Testis (tissue), 2 donors: Measurements from ENCODE around the gene REXO5.

ENCODE experiments used
- POLR2A ChIP-seq: fragments of 450-650 bp; IDR thresholded peaks from one replicate; pipeline ENCODE4 v1.6.1; 2017; ENCODE audit warnings: antibody characterized with exemption, mild to moderate bottlenecking, moderate library complexity
- TF ChIP-seq, protein P1 (sequence below), 3 experiments: fragments of 450-650 bp in 2 of 3; fragments of 200-600 bp in 1 of 3; sonication (generic) in 1 of 3; IDR thresholded peaks; one replicate each; pipeline ENCODE4 v1.5.1; 2016 to 2019; ENCODE audit warnings: antibody characterized with exemption in 3 of 3, mild to moderate bottlenecking in 2 of 3, moderate library complexity in 1 of 3

GRCh38 chr16:20868890-20869289 lies 62.6 kb downstream of the REXO5 start:
- TF ChIP-seq, protein P1, sequence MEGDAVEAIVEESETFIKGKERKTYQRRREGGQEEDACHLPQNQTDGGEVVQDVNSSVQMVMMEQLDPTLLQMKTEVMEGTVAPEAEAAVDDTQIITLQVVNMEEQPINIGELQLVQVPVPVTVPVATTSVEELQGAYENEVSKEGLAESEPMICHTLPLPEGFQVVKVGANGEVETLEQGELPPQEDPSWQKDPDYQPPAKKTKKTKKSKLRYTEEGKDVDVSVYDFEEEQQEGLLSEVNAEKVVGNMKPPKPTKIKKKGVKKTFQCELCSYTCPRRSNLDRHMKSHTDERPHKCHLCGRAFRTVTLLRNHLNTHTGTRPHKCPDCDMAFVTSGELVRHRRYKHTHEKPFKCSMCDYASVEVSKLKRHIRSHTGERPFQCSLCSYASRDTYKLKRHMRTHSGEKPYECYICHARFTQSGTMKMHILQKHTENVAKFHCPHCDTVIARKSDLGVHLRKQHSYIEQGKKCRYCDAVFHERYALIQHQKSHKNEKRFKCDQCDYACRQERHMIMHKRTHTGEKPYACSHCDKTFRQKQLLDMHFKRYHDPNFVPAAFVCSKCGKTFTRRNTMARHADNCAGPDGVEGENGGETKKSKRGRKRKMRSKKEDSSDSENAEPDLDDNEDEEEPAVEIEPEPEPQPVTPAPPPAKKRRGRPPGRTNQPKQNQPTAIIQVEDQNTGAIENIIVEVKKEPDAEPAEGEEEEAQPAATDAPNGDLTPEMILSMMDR (IDR thresholded peaks at IDR 0.05) = no peak
- TF ChIP-seq POLR2A = no peak
